K562 (cell line): ENCODE data around the gene GARIN5B. TPM values are rescaled to one million over a fixed set of nuclear protein-coding genes. Genes with fewer than 3 reads are reported as not detected.

Experiments used
- ELF1 ChIP-seq: fragments of 200-800 bp; sonication (Bioruptor generic); IDR thresholded peaks from 2 replicates; pipeline ENCODE4 v1.6.1; 2016; ENCODE audit warnings: missing genetic modification characterization, missing compliant biosample characterization
- ERF ChIP-seq: fragments of 450-650 bp; formaldehyde crosslinking; IDR thresholded peaks from 2 replicates; pipeline ENCODE4 v1.4.0; 2020; ENCODE audit warnings: mild to moderate bottlenecking, mixed read lengths
- FOXJ3 ChIP-seq: sonication (generic); formaldehyde crosslinking; IDR thresholded peaks from 2 replicates; pipeline ENCODE4 v1.4.0; 2020; ENCODE audit warnings: mild to moderate bottlenecking, missing genetic modification reagents
- GABPB1 ChIP-seq: sonication (generic); formaldehyde crosslinking; IDR thresholded peaks from 2 replicates; pipeline ENCODE4 v1.8.0; 2022; ENCODE audit warnings: mild to moderate bottlenecking, missing genetic modification reagents
- GATAD2B ChIP-seq: fragments of 450-650 bp; IDR thresholded peaks from 2 replicates; pipeline ENCODE4 v1.6.1; 2017; ENCODE audit warnings: mild to moderate bottlenecking, borderline replicate concordance
- KDM2B ChIP-seq: fragments of 250-450 bp; sonication (Bioruptor Pico); IDR thresholded peaks from 2 replicates; pipeline ENCODE4 v1.8.0; 2021; ENCODE audit warnings: mild to moderate bottlenecking, moderate library complexity
- KDM5B ChIP-seq: fragments of 200-600 bp; sonication (generic); IDR thresholded peaks from 2 replicates; pipeline ENCODE4 v1.6.1; 2012; ENCODE audit warnings: low read depth, mild to moderate bottlenecking, moderate library complexity, low read length, control low read depth, inconsistent platforms; ENCODE audit not compliant: insufficient replicate concordance
- POLR2A ChIP-seq: fragments of 450-650 bp; conservative IDR thresholded peaks from 2 replicates; pipeline ENCODE4 v1.6.1; 2016
- RBFOX2 ChIP-seq: fragments of 200-400 bp; formaldehyde crosslinking; IDR thresholded peaks from 2 replicates; pipeline ENCODE4 v1.6.1; 2017; ENCODE audit warnings: low read depth, mild to moderate bottlenecking, low read length, moderate library complexity
- SIN3B ChIP-seq: fragments of 450-650 bp; IDR thresholded peaks from 2 replicates; pipeline ENCODE4 v1.6.1; 2017; ENCODE audit warnings: low read depth, mild to moderate bottlenecking, moderate library complexity
- SMAD3 ChIP-seq: fragments of 450-650 bp; formaldehyde crosslinking; conservative IDR thresholded peaks from 2 replicates; pipeline ENCODE4 v1.4.0; 2020; ENCODE audit warnings: mild to moderate bottlenecking
- ZNF212 ChIP-seq: fragments of 450-650 bp; formaldehyde crosslinking; IDR thresholded peaks from 2 replicates; pipeline ENCODE4 v1.4.0; 2020; ENCODE audit warnings: mild to moderate bottlenecking
- ZNF431 ChIP-seq: sonication (generic); formaldehyde crosslinking; IDR thresholded peaks from 2 replicates; pipeline ENCODE4 v1.8.0; 2022; ENCODE audit warnings: mild to moderate bottlenecking, missing genetic modification reagents
- ZNF445 ChIP-seq: fragments of 250-450 bp; sonication (Bioruptor Pico); IDR thresholded peaks from 2 replicates; pipeline ENCODE4 v1.4.0; 2020; ENCODE audit warnings: low read depth, mild to moderate bottlenecking, moderate library complexity
- polyA plus RNA-seq, 8 experiments: library from polyadenylated mRNA; depleted of rRNA in 4 of 8; stranded (reverse) in 5 of 8; unstranded in 3 of 8; fragments of >200 nt; fragmentation: Nextera tagmentation in 2 of 8; fragmentation: Illumina TruSeq in 1 of 8; extraction: Ambion mirVana in 2 of 8; extraction: Trizol in 1 of 8; gene quantifications; 2 replicates each; pipeline versions ENCODE4 v1.2.1 to v1.2.3, GENCODE V29; 2011 to 2014; ENCODE audit warnings: inconsistent platforms in 1 of 8, missing spikeins in 1 of 8
- total RNA-seq, 7 experiments: library from RNA; depleted of rRNA in 6 of 7; stranded (reverse); fragments of >200 nt in 6 of 7; fragmentation: Illumina TruSeq in 2 of 7; extraction: Trizol in 2 of 7; gene quantifications; 2 replicates each; pipeline versions ENCODE4 v1.2.1 to v1.2.3, GENCODE V29; 2011 to 2021; ENCODE audit warnings: low replicate concordance in 1 of 7
- TF ChIP-seq, protein P1 (sequence below), 2 experiments: fragments of 450-650 bp; IDR thresholded peaks; 2 replicates each; pipeline ENCODE4 v1.6.1; 2016
- TF ChIP-seq, protein P2 (sequence below): sonication (generic); formaldehyde crosslinking; IDR thresholded peaks from 2 replicates; pipeline ENCODE4 v1.9.0; 2022; ENCODE audit warnings: mild to moderate bottlenecking, missing genetic modification reagents
- TF ChIP-seq, protein P3 (sequence below): sonication (generic); formaldehyde crosslinking; IDR thresholded peaks from 2 replicates; pipeline ENCODE4 v1.8.0; 2022; ENCODE audit warnings: mild to moderate bottlenecking, missing genetic modification reagents
- TF ChIP-seq, protein P4 (sequence below): IDR thresholded peaks from 3 replicates; pipeline ENCODE4 v1.6.1; 2011; ENCODE audit warnings: borderline replicate concordance, mild to moderate bottlenecking; ENCODE audit not compliant: insufficient read length, insufficient read depth

The GARIN5B gene
- total and polyA plus RNA-seq, 9 of the 15 experiments (the other 6 are each of a cell fraction or from before 2014, with no cell fraction given): not detected

DNA sequence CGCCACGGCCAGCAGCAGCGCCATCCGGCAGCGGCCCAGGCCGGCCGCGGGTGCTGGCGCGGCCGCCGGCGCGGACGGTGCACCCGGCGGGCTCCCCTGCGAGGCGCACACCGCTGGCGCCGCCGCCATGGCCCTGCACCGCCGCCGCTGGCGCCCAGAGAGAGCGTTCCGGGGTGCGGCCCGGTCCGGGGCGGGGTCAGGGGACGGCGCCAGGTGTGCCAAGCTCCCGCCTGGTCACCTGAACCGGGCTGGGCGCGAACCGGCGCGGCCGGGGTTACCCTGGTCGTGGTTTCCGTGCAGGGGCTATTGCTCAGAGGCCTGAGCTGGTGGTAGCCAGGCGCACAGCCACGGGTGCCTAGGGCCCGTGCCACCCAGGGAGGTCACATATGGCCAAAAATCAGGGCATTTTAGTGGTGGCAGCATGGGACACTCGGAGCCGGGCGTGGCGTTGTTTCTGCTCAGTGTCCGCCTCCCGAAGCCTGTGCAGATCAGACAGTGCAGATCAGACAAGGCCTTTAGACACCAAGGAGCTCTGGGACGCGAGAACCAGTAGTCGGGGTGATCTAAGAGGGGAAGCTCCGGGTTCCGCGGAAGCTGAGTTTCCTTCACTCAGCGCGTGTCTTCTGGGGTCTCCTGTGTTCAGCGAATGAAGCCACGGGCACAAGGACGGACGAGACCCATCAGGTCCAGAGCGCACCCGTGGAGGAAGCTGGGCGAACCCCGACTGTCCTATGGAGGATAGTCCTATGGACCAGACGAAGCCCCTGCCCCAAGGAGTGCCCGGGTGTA lies 21.3 kb upstream of the GARIN5B start, which contains the start of gene TMEM238 (continued):
- TF ChIP-seq, protein P1, sequence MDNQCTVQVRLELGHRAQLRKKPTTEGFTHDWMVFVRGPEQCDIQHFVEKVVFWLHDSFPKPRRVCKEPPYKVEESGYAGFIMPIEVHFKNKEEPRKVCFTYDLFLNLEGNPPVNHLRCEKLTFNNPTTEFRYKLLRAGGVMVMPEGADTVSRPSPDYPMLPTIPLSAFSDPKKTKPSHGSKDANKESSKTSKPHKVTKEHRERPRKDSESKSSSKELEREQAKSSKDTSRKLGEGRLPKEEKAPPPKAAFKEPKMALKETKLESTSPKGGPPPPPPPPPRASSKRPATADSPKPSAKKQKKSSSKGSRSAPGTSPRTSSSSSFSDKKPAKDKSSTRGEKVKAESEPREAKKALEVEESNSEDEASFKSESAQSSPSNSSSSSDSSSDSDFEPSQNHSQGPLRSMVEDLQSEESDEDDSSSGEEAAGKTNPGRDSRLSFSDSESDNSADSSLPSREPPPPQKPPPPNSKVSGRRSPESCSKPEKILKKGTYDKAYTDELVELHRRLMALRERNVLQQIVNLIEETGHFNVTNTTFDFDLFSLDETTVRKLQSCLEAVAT (IDR thresholded peaks at IDR 0.05): no peak
- TF ChIP-seq ERF: 0 out of 2 replicates have a peak, but pooled peaks have one; percentile 30
- TF ChIP-seq ZNF212: no peak
- no peak for TF ChIP-seq ZNF445 (CRISPR knock-in tag)
- TF ChIP-seq GATAD2B: peak; percentile 63; the same call in 1 of the 2 replicates
- TF ChIP-seq RBFOX2: peak; percentile 76
- 0 out of 2 replicates have a peak, but pooled peaks have one; percentile 30 for TF ChIP-seq GABPB1 (CRISPR knock-in tag)
- TF ChIP-seq, protein P2, sequence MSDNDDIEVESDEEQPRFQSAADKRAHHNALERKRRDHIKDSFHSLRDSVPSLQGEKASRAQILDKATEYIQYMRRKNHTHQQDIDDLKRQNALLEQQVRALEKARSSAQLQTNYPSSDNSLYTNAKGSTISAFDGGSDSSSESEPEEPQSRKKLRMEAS (CRISPR knock-in tag): peak; percentile 58
- TF ChIP-seq POLR2A: 0 out of 2 replicates have a peak, but pooled peaks have one; percentile 35
- TF ChIP-seq, protein P3, sequence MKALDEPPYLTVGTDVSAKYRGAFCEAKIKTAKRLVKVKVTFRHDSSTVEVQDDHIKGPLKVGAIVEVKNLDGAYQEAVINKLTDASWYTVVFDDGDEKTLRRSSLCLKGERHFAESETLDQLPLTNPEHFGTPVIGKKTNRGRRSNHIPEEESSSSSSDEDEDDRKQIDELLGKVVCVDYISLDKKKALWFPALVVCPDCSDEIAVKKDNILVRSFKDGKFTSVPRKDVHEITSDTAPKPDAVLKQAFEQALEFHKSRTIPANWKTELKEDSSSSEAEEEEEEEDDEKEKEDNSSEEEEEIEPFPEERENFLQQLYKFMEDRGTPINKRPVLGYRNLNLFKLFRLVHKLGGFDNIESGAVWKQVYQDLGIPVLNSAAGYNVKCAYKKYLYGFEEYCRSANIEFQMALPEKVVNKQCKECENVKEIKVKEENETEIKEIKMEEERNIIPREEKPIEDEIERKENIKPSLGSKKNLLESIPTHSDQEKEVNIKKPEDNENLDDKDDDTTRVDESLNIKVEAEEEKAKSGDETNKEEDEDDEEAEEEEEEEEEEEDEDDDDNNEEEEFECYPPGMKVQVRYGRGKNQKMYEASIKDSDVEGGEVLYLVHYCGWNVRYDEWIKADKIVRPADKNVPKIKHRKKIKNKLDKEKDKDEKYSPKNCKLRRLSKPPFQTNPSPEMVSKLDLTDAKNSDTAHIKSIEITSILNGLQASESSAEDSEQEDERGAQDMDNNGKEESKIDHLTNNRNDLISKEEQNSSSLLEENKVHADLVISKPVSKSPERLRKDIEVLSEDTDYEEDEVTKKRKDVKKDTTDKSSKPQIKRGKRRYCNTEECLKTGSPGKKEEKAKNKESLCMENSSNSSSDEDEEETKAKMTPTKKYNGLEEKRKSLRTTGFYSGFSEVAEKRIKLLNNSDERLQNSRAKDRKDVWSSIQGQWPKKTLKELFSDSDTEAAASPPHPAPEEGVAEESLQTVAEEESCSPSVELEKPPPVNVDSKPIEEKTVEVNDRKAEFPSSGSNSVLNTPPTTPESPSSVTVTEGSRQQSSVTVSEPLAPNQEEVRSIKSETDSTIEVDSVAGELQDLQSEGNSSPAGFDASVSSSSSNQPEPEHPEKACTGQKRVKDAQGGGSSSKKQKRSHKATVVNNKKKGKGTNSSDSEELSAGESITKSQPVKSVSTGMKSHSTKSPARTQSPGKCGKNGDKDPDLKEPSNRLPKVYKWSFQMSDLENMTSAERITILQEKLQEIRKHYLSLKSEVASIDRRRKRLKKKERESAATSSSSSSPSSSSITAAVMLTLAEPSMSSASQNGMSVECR (CRISPR knock-in tag): 0 out of 2 replicates have a peak, but pooled peaks have one; percentile 24
- TF ChIP-seq FOXJ3 (CRISPR knock-in tag): no peak
- TF ChIP-seq SIN3B: peak; percentile 0; the same call in 1 of the 2 replicates
- no peak for TF ChIP-seq KDM2B
- TF ChIP-seq, protein P4, sequence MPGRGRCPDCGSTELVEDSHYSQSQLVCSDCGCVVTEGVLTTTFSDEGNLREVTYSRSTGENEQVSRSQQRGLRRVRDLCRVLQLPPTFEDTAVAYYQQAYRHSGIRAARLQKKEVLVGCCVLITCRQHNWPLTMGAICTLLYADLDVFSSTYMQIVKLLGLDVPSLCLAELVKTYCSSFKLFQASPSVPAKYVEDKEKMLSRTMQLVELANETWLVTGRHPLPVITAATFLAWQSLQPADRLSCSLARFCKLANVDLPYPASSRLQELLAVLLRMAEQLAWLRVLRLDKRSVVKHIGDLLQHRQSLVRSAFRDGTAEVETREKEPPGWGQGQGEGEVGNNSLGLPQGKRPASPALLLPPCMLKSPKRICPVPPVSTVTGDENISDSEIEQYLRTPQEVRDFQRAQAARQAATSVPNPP: no peak
- TF ChIP-seq KDM5B: peak; percentile 26
- no peak for TF ChIP-seq SMAD3
- no peak for TF ChIP-seq ELF1 (tag)
- no peak for TF ChIP-seq ZNF431
